Measurements from ENCODE around the gene MYO18A.

The MYO18A gene

GRCh38 chr17:29219378-29220047, 39.3 kb upstream of the MYO18A start:
- Histone ChIP-seq H3K27ac (ENCODE audit: low read length) (no peak overlapping the region), H3K79me2 (ENCODE audit: low read length) (no peaks in the 10 kb centered on the region), H2AFZ (ENCODE audit: low read length) (peak overlapping the region; percentile 21; the same call in 1 of the 2 replicates), H3K27me3 (replicated peaks; ENCODE audit: insufficient read depth, low read length) (no peaks in the 10 kb centered on the region), H3K9me3 (replicated peaks; ENCODE audit: insufficient read depth, low read length) (no peaks in the 10 kb centered on the region), H3K4me3 (ENCODE audit: low read length) (0 out of 2 replicates have a peak overlapping the region, but pooled peaks have one; percentile 3), H4K20me1 (ENCODE audit: insufficient read depth, low read length) (no peaks in the 10 kb centered on the region), H3K4me1 (ENCODE audit: low read length) (no peaks in the 10 kb centered on the region), H3K4me2 (ENCODE audit: low read depth, low read length) (peak overlapping the region; percentile 42; the same call in 1 of the 2 replicates), H3F3A (ENCODE audit: insufficient read depth, low read length) (no peaks in the 10 kb centered on the region), H3K9me2 (replicated peaks; ENCODE audit: insufficient read depth, low read length) (no peaks in the 10 kb centered on the region), H3K36me3 (replicated peaks; ENCODE audit: insufficient read depth, low read length) (no peaks in the 10 kb centered on the region), H3K9ac (ENCODE audit: low read length) (no peak overlapping the region)
- peak; percentile 88 for DNase-seq
- TF ChIP-seq CTCF (IDR thresholded peaks at IDR 0.05; ENCODE audit: low read length), result peak; percentile 99
- TF ChIP-seq EZH2 (optimal IDR thresholded peaks at IDR 0.05; ENCODE audit: low read depth, low read length), result no peak
- no peak for TF ChIP-seq EZH2phosphoT487 (IDR thresholded peaks at IDR 0.05; ENCODE audit: low read length)

- Histone ChIP-seq H3K4me3 (ENCODE audit: low read length) (no peak overlapping the region), H3K36me3 (replicated peaks; ENCODE audit: insufficient read depth, low read length) (no peaks in the 10 kb centered on the region), H3K9me2 (replicated peaks; ENCODE audit: insufficient read depth, low read length) (no peaks in the 10 kb centered on the region), H3K4me1 (ENCODE audit: low read length) (no peaks in the 10 kb centered on the region), H3K9ac (ENCODE audit: low read length) (no peak overlapping the region), H2AFZ (ENCODE audit: low read length) (no peak overlapping the region), H3K9me3 (replicated peaks; ENCODE audit: insufficient read depth, low read length) (no peaks in the 10 kb centered on the region), H3K4me2 (ENCODE audit: low read depth, low read length) (no peak overlapping the region), H3F3A (ENCODE audit: insufficient read depth, low read length) (no peaks in the 10 kb centered on the region), H3K27ac (ENCODE audit: low read length) (no peak overlapping the region), H3K27me3 (replicated peaks; ENCODE audit: insufficient read depth, low read length) (no peaks in the 10 kb centered on the region), H3K79me2 (ENCODE audit: low read length) (no peaks in the 10 kb centered on the region), H4K20me1 (ENCODE audit: insufficient read depth, low read length) (no peaks in the 10 kb centered on the region)
- DNase-seq, result no peak
- TF ChIP-seq EZH2 (optimal IDR thresholded peaks at IDR 0.05; ENCODE audit: low read depth, low read length), result no peak
- no peak for TF ChIP-seq EZH2phosphoT487 (IDR thresholded peaks at IDR 0.05; ENCODE audit: low read length)
- TF ChIP-seq CTCF (IDR thresholded peaks at IDR 0.05; ENCODE audit: low read length), result no peak
These were observed 36.7 kb upstream of the MYO18A start for GRCh38 chr17:29216856-29217255.

GRCh38 chr17:29216181-29216580, 36.0 kb upstream of the MYO18A start:
- no peak for DNase-seq
- Histone ChIP-seq H2AFZ (ENCODE audit: low read length) (no peak overlapping the region), H3K4me1 (ENCODE audit: low read length) (no peaks in the 10 kb centered on the region), H3K4me3 (ENCODE audit: low read length) (no peak overlapping the region), H3K79me2 (ENCODE audit: low read length) (no peaks in the 10 kb centered on the region), H3F3A (ENCODE audit: insufficient read depth, low read length) (no peaks in the 10 kb centered on the region), H3K9ac (ENCODE audit: low read length) (no peak overlapping the region), H4K20me1 (ENCODE audit: insufficient read depth, low read length) (no peaks in the 10 kb centered on the region), H3K27ac (ENCODE audit: low read length) (no peak overlapping the region), H3K9me3 (replicated peaks; ENCODE audit: insufficient read depth, low read length) (no peaks in the 10 kb centered on the region), H3K36me3 (replicated peaks; ENCODE audit: insufficient read depth, low read length) (no peaks in the 10 kb centered on the region), H3K27me3 (replicated peaks; ENCODE audit: insufficient read depth, low read length) (no peaks in the 10 kb centered on the region), H3K4me2 (ENCODE audit: low read depth, low read length) (no peak overlapping the region), H3K9me2 (replicated peaks; ENCODE audit: insufficient read depth, low read length) (no peaks in the 10 kb centered on the region)
- TF ChIP-seq EZH2 (optimal IDR thresholded peaks at IDR 0.05; ENCODE audit: low read depth, low read length), result no peak
- no peak for TF ChIP-seq EZH2phosphoT487 (IDR thresholded peaks at IDR 0.05; ENCODE audit: low read length)

GRCh38 chr17:29215717-29216116, 35.5 kb upstream of the MYO18A start:
- H3K4me1 ChIP-seq (ENCODE audit: low read length), result no peaks in the 10 kb centered on the region
- H3K4me3 ChIP-seq (ENCODE audit: low read length), result no peak overlapping the region
- no peaks in the 10 kb centered on the region for H4K20me1 ChIP-seq (ENCODE audit: insufficient read depth, low read length)
- no peak for TF ChIP-seq CTCF (IDR thresholded peaks at IDR 0.05; ENCODE audit: low read length)
- TF ChIP-seq EZH2 (optimal IDR thresholded peaks at IDR 0.05; ENCODE audit: low read depth, low read length), result no peak
- no peak for TF ChIP-seq EZH2phosphoT487 (IDR thresholded peaks at IDR 0.05; ENCODE audit: low read length)
- H3K9me3 ChIP-seq (replicated peaks; ENCODE audit: insufficient read depth, low read length), result no peaks in the 10 kb centered on the region
- no peaks in the 10 kb centered on the region for H3F3A ChIP-seq (ENCODE audit: insufficient read depth, low read length)
- no peaks in the 10 kb centered on the region for H3K27me3 ChIP-seq (replicated peaks; ENCODE audit: insufficient read depth, low read length)
- no peak overlapping the region for H3K27ac ChIP-seq (ENCODE audit: low read length)
- H3K9me2 ChIP-seq (replicated peaks; ENCODE audit: insufficient read depth, low read length), result no peaks in the 10 kb centered on the region
- no peak for DNase-seq
- H3K4me2 ChIP-seq (ENCODE audit: low read depth, low read length), result no peak overlapping the region
- no peak overlapping the region for H2AFZ ChIP-seq (ENCODE audit: low read length)
- no peaks in the 10 kb centered on the region for H3K79me2 ChIP-seq (ENCODE audit: low read length)
- no peaks in the 10 kb centered on the region for H3K36me3 ChIP-seq (replicated peaks; ENCODE audit: insufficient read depth, low read length)
- no peak overlapping the region for H3K9ac ChIP-seq (ENCODE audit: low read length)
